Activated CD4-positive, alpha-beta T cell treated with anti-CD3 and anti-CD28 coated beads, Interleukin-2, amount 50 U/mL, for 24 hours (primary cell): ENCODE results near the gene ANXA3.
"Not testable (repeated sequence)": the region's sequence is repeated elsewhere in the genome, so short reads cannot be mapped to it uniquely, and the experiment has no call there.

Source experiments
- DNase-seq, 2 donors: peaks; one replicate each; pipeline ENCODE4 v3.0.0-alpha.2; 2020; ENCODE audit warnings: low read depth in 1 of 2, low spot score in 1 of 2

ANXA3 gene

GRCh38 chr4:78543424-78544125, 8.0 kb upstream of the ANXA3 start:
- no peak for DNase-seq

GRCh38 chr4:78544678-78545077, 6.9 kb upstream of the ANXA3 start:
- no peak for DNase-seq

GRCh38 chr4:78545275-78546246, 6.0 kb upstream of the ANXA3 start:
- DNase-seq: no peak

GRCh38 chr4:78547899-78548298, 3.7 kb upstream of the ANXA3 start:
- not testable (repeated sequence) for DNase-seq

- not testable (repeated sequence) for DNase-seq
These were observed 2.7 kb upstream of the ANXA3 start for GRCh38 chr4:78548889-78549288.

- no peak for DNase-seq
These were observed 946 bp downstream of the ANXA3 start for GRCh38 chr4:78552389-78553042.

- no peak for DNase-seq
These were observed 1.4 kb downstream of the ANXA3 start for GRCh38 chr4:78553043-78553396.

GRCh38 chr4:78553529-78554060, 2.0 kb downstream of the ANXA3 start:
- no peak for DNase-seq

- no peak for DNase-seq
These were observed 5.1 kb downstream of the ANXA3 start for GRCh38 chr4:78556665-78557064.

GRCh38 chr4:78557841-78558240, 6.3 kb downstream of the ANXA3 start:
- DNase-seq: no peak

- no peak for DNase-seq
These were observed 6.8 kb downstream of the ANXA3 start for GRCh38 chr4:78558410-78558809.

GRCh38 chr4:78560296-78560963, 8.9 kb downstream of the ANXA3 start:
- DNase-seq: no peak

- DNase-seq: no peak
These were observed 10.1 kb downstream of the ANXA3 start for GRCh38 chr4:78561677-78562076.

GRCh38 chr4:78562687-78563086, 11.1 kb downstream of the ANXA3 start:
- DNase-seq: no peak

GRCh38 chr4:78565971-78566372, 14.4 kb downstream of the ANXA3 start:
- DNase-seq: no peak

- DNase-seq: no peak
These were observed 15.4 kb downstream of the ANXA3 start for GRCh38 chr4:78566834-78567499.

GRCh38 chr4:78567500-78568060, 16.0 kb downstream of the ANXA3 start:
- DNase-seq: no peak

- no peak for DNase-seq
These were observed 17.2 kb downstream of the ANXA3 start for GRCh38 chr4:78568640-78569305.

- DNase-seq: no peak
These were observed 17.8 kb downstream of the ANXA3 start for GRCh38 chr4:78569306-78569821.
